ENCODE measurements around the gene LURAP1L. TPM values are rescaled to one million over a fixed set of nuclear protein-coding genes. Genes with fewer than 3 reads are reported as not detected.

Gene LURAP1L, protein sequence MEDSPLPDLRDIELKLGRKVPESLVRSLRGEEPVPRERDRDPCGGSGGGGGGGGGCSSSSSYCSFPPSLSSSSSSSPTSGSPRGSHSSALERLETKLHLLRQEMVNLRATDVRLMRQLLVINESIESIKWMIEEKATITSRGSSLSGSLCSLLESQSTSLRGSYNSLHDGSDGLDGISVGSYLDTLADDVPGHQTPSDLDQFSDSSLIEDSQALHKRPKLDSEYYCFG
- not detected for polyA plus RNA-seq (2012; ENCODE audit: low read depth, missing spikeins)

DNA sequence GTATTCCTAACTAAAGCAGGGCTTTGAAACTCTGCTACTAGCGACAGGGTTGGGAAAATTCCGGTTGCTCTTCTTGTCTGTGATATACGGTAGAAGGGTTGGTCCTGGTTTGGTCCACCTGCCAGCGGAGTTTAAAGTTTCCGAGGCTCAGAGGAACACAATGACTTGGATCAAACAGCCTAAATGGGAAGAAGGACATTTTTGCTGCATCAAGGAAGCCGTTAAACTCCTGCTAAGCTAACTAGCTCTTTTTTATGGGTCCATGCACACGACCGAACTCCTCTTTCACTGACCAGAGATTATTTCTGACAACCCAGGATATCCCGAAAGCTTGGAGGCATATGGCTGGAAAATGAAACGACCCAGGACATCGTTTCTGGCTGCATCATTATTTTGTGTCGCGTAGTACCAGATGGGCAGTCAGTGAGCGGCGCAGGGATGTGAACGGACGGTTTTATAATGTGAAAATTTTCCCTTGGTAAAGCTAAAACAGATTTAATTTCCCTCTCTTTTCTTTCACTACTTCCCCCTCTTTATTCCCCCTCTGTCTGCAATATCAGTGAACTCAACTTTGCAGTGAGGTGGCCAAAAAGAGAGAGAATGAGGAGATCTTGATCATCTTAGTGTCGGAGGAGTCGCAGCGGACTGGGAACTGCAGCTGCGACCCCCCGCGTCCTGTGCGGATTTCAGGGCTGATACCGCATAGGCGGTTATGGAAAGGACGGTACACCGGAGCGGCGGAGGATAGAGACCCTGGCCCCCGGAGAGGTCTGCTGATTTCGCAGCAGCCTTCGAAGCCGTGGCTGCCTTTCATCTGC is at the start of gene LURAP1L:
Gene LURAP1L, plus strand, starts transcription at position 160 of the 818 bp plus-strand sequence. CDS start 696 bp downstream, outside the sequence.
- TF ChIP-seq TAF1 (IDR thresholded peaks at IDR 0.05; ENCODE audit: low read depth, low read length) (no peak), POLR2AphosphoS5 (IDR thresholded peaks at IDR 0.05; ENCODE audit: low read depth, low read length) (no peak), SPI1 (IDR thresholded peaks at IDR 0.05; ENCODE audit: low read depth, low read length) (no peak)
- FAIRE-seq (no peak), DNase-seq (ENCODE audit: insufficient read length, low spot score) (no peak)

DNA sequence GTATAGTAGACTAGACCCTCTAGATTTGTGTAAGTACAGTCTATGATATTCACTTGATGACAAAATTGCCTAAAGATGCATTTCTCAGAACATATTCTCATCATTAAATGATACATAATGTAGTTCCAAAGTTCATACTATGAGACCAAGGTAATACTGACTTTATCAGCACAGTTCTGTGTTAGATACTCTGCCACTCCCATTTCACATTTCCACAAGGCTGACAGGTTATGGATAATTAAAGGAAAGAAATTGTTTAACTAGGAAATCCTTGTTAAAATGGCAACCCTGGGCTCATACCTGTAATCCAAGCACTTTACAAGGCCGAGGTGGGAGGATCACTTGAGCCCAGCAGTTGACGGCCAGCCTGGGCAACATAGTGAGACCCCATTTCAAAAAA is 48.0 kb upstream of the LURAP1L start:
- no peak for TF ChIP-seq POLR2AphosphoS5 (IDR thresholded peaks at IDR 0.05; ENCODE audit: low read depth, low read length)
- no peak for TF ChIP-seq SPI1 (IDR thresholded peaks at IDR 0.05; ENCODE audit: low read depth, low read length)
- no peak for TF ChIP-seq PAX5 (IDR thresholded peaks at IDR 0.05; ENCODE audit: insufficient read depth, low read length, severe bottlenecking)
- no peak for TF ChIP-seq TAF1 (IDR thresholded peaks at IDR 0.05; ENCODE audit: low read depth, low read length)
- TF ChIP-seq POLR2A (IDR thresholded peaks at IDR 0.05; ENCODE audit: low read depth, low read length) = no peak
- DNase-seq (ENCODE audit: insufficient read length, low spot score) (no peak), FAIRE-seq (no peak)

DNA sequence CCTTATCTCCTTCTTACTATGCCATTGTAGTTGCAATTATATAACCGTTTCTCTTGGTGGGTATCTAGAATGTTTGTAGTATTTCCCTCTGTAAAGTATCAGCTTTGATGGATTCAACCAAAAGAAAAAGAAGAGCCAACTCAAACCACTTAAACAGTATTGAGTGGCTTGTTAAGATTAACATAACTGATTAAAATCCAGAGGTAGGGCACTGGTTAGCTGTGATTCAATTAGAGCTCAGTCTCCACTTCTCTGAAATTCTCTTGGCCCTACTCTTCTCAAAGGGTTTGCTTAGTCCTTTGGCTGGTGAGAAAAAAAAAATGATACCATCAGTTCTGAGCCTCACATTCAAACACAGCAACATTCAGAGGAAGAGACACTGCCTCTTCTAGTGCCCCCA is 44.6 kb upstream of the LURAP1L start:
- TF ChIP-seq SPI1 (IDR thresholded peaks at IDR 0.05; ENCODE audit: low read depth, low read length) (no peak), POU2F2 (IDR thresholded peaks at IDR 0.05; ENCODE audit: low read depth, low read length) (no peak), TAF1 (IDR thresholded peaks at IDR 0.05; ENCODE audit: low read depth, low read length) (no peak), POLR2A (IDR thresholded peaks at IDR 0.05; ENCODE audit: low read depth, low read length) (no peak), POLR2AphosphoS5 (IDR thresholded peaks at IDR 0.05; ENCODE audit: low read depth, low read length) (no peak), PAX5 (IDR thresholded peaks at IDR 0.05; ENCODE audit: insufficient read depth, low read length, severe bottlenecking) (no peak)
- DNase-seq (ENCODE audit: insufficient read length, low spot score) (no peak), FAIRE-seq (no peak)

DNA sequence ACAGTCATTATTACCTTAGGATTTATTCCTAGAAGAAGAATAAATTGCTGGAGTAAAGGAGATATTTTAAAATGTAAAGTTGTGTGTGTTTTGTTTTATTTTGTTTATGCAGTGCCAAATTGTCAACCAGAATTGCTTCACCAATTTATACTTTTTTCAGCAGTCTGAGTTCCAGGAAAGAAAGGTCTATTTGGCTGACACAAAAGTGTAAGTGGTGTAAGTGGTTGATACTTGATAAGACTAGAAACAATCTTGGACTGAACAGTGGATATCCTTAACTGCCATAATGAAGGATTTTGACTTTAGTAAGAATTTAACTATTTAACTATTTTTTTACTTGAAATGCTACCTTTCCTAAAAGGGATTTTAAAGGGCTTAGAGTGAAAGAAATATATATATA is 43.9 kb upstream of the LURAP1L start:
- FAIRE-seq = no peak
- TF ChIP-seq SPI1 (IDR thresholded peaks at IDR 0.05; ENCODE audit: low read depth, low read length) = no peak
- no peak for TF ChIP-seq POU2F2 (IDR thresholded peaks at IDR 0.05; ENCODE audit: low read depth, low read length)
- TF ChIP-seq POLR2AphosphoS5 (IDR thresholded peaks at IDR 0.05; ENCODE audit: low read depth, low read length) = no peak
- TF ChIP-seq PAX5 (IDR thresholded peaks at IDR 0.05; ENCODE audit: insufficient read depth, low read length, severe bottlenecking) = no peak
- TF ChIP-seq TAF1 (IDR thresholded peaks at IDR 0.05; ENCODE audit: low read depth, low read length) = no peak
- no peak for TF ChIP-seq POLR2A (IDR thresholded peaks at IDR 0.05; ENCODE audit: low read depth, low read length)
- no peak for DNase-seq (ENCODE audit: insufficient read length, low spot score)

DNA sequence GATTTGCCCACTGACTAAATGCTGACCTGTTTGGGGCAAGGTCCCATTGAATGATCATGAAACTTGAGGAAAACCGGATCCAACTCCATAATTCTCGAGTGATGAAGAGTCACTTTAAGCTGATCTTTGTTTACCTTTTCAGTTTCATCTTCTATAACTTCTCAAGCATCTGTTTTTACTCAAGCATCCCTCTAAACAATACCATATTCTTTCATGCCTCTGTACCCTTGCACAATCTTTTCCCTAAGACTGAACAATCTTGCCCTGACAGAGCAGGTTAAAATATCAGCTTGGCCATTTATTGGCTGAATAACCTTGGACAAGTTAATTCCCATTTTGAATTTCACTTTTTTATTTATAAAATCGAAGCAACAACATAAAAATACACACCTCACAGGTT is 41.8 kb upstream of the LURAP1L start:
- no peak for FAIRE-seq
- TF ChIP-seq TAF1 (IDR thresholded peaks at IDR 0.05; ENCODE audit: low read depth, low read length) (no peak), POLR2AphosphoS5 (IDR thresholded peaks at IDR 0.05; ENCODE audit: low read depth, low read length) (no peak), POLR2A (IDR thresholded peaks at IDR 0.05; ENCODE audit: low read depth, low read length) (no peak), PAX5 (IDR thresholded peaks at IDR 0.05; ENCODE audit: insufficient read depth, low read length, severe bottlenecking) (no peak), SPI1 (IDR thresholded peaks at IDR 0.05; ENCODE audit: low read depth, low read length) (no peak), POU2F2 (IDR thresholded peaks at IDR 0.05; ENCODE audit: low read depth, low read length) (no peak)
- no peak for DNase-seq (ENCODE audit: insufficient read length, low spot score)

DNA sequence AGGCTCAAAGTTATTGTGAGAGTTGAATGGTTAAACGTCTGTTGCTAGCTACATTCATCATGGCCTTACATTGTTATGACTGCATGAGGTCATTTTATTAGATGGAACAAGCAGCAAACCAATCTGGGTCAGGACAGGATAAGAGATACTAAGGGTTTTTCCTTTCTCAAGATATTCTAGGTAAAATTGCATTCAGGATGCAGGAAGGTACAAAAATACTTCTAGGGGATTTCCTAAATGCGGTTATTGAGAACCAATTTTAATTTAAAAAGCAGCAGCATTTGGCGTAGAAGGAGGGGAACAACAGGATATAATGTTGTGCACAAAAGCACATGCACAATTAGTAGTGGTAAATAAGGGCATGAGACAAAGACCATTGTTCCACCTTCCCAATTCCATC is 39.2 kb upstream of the LURAP1L start:
- no peak for DNase-seq (ENCODE audit: insufficient read length, low spot score)
- no peak for TF ChIP-seq TAF1 (IDR thresholded peaks at IDR 0.05; ENCODE audit: low read depth, low read length)
- TF ChIP-seq POU2F2 (IDR thresholded peaks at IDR 0.05; ENCODE audit: low read depth, low read length) = no peak
- no peak for TF ChIP-seq SPI1 (IDR thresholded peaks at IDR 0.05; ENCODE audit: low read depth, low read length)
- no peak for TF ChIP-seq PAX5 (IDR thresholded peaks at IDR 0.05; ENCODE audit: insufficient read depth, low read length, severe bottlenecking)
- TF ChIP-seq POLR2AphosphoS5 (IDR thresholded peaks at IDR 0.05; ENCODE audit: low read depth, low read length) = no peak
- no peak for TF ChIP-seq POLR2A (IDR thresholded peaks at IDR 0.05; ENCODE audit: low read depth, low read length)
- peak; percentile 33 for FAIRE-seq

DNA sequence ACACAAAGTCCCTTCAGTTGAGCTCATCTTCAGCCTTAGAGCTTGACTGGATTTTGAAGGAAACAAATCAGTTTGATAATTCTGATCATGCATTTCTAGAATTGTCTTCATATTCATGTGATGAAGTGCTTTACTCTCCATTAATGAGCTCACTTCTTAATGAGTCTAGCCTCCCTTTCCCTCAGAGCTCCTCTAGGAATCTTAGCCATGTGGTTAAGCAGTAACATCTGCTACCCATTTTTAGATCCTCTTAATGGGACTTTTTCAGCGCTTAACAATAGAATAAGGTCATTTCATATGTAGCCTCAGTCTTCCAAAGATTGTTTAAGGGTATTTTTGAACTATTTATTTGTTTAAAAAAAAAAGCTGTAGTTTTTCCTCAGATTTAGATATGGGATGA is 36.9 kb upstream of the LURAP1L start:
- FAIRE-seq (no peak), DNase-seq (ENCODE audit: insufficient read length, low spot score) (no peak)
- TF ChIP-seq POU2F2 (IDR thresholded peaks at IDR 0.05; ENCODE audit: low read depth, low read length) (no peak), TAF1 (IDR thresholded peaks at IDR 0.05; ENCODE audit: low read depth, low read length) (no peak), POLR2AphosphoS5 (IDR thresholded peaks at IDR 0.05; ENCODE audit: low read depth, low read length) (no peak), POLR2A (IDR thresholded peaks at IDR 0.05; ENCODE audit: low read depth, low read length) (no peak), SPI1 (IDR thresholded peaks at IDR 0.05; ENCODE audit: low read depth, low read length) (no peak), PAX5 (IDR thresholded peaks at IDR 0.05; ENCODE audit: insufficient read depth, low read length, severe bottlenecking) (no peak)

DNA sequence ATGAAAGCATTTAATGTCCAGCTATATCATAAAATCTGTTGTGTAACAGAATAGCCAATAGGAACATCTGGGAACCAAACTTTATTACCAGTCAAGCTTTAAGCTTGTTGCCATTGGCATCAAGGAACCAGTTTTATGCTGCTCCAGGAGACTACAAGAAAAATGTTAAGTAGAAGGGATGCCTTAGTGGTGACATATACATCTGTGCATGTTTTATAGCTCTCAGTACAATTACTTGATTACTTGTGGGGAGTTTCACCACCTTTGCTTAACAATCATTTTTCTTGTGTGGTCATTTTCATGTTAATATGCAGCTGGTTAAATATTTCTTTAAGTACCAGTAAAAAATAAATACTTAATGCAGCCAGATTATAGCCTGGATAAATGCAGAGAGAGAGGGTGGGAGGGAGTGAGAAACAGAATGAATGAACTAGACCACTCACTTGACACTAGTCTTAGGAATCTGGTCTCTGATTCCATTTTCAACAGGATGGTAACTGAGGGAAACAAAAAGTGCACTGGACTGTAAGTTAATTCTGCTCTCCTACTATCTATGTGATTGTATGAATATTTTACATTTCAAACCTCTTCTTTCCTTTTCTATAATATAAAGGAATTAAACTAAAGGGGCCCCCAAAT is 35.7 kb upstream of the LURAP1L start:
- no peak for TF ChIP-seq POU2F2 (IDR thresholded peaks at IDR 0.05; ENCODE audit: low read depth, low read length)
- DNase-seq (ENCODE audit: insufficient read length, low spot score) (no peak), FAIRE-seq (no peak)

DNA sequence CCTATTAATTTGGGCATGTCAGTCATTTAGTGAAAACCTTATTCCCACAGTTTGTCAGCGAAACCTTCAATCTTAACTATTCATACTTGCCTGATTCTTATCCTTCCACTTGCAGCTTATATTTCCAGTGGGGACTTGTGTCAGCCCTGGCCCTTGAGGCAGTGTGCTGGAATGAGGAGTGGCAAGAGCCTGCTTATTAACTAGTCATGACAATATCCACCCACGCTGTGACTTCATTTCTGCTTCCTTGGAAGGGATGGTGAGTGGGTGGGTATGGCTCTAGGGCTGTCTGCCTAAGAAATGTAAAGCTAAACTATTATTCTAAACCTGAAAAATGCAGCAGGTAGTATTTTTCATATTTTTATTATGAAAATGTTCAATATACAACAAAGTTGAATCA is 34.0 kb upstream of the LURAP1L start:
- no peak for FAIRE-seq
- DNase-seq (ENCODE audit: insufficient read length, low spot score) = no peak
- no peak for TF ChIP-seq SPI1 (IDR thresholded peaks at IDR 0.05; ENCODE audit: low read depth, low read length)
- TF ChIP-seq TAF1 (IDR thresholded peaks at IDR 0.05; ENCODE audit: low read depth, low read length) = no peak
- TF ChIP-seq PAX5 (IDR thresholded peaks at IDR 0.05; ENCODE audit: insufficient read depth, low read length, severe bottlenecking) = no peak
- TF ChIP-seq POU2F2 (IDR thresholded peaks at IDR 0.05; ENCODE audit: low read depth, low read length) = no peak
- TF ChIP-seq POLR2A (IDR thresholded peaks at IDR 0.05; ENCODE audit: low read depth, low read length) = no peak
- TF ChIP-seq POLR2AphosphoS5 (IDR thresholded peaks at IDR 0.05; ENCODE audit: low read depth, low read length) = no peak

Data from GM12891 (cell line).